H1 (cell line): ENCODE data around the gene AQP10. TPM values are rescaled to one million over a fixed set of nuclear protein-coding genes. Genes with fewer than 3 reads are reported as not detected.

Experiments
- CTCF ChIA-PET: fragments of 300-600 bp; sonication (Branson Sonifier 250); formaldehyde crosslinking; loops from one replicate; lab custom pipeline; 2021; ENCODE audit not compliant: partially characterized antibody; lab: Charles Lee
- POLR2A ChIA-PET: fragments of 300-600 bp; sonication (Branson Sonifier 250); formaldehyde crosslinking; loops from one replicate; lab custom pipeline; 2021; ENCODE audit warnings: inconsistent platforms; ENCODE audit not compliant: partially characterized antibody; lab: Charles Lee
- DNase-seq, 2 experiments: peaks; one replicate each; pipeline versions ENCODE4 v3.0.0 to v3.0.0-alpha.2; 2010 to 2022; ENCODE audit warnings: low spot score in 2 of 2, low read depth in 1 of 2, mixed read lengths in 1 of 2
- FAIRE-seq: peaks from 2 replicates; lab custom pipeline; 2011; peaks lifted over from hg19 to GRCh38; lab: Jason Lieb, UNC
- H2AFZ ChIP-seq: 2 replicates; pipeline ENCODE4 v1.8.1; 2012; ENCODE audit warnings: low read length, inconsistent platforms
- H2AK5ac ChIP-seq: 2 replicates; pipeline ENCODE4 v1.6.1; 2013; ENCODE audit warnings: low read depth, low read length
- H2BK120ac ChIP-seq: replicated peaks from 2 replicates; pipeline ENCODE3; 2013; ENCODE audit warnings: low read depth, low read length, inconsistent platforms
- H2BK12ac ChIP-seq: 2 replicates; pipeline ENCODE4 v1.6.1; 2013; ENCODE audit warnings: low read depth, low read length
- H2BK15ac ChIP-seq: 2 replicates; pipeline ENCODE4 v1.6.1; 2013; ENCODE audit warnings: low read length
- H2BK20ac ChIP-seq: 2 replicates; pipeline ENCODE4 v1.6.1; 2013; ENCODE audit warnings: low read length
- H2BK5ac ChIP-seq: 2 replicates; pipeline ENCODE4 v1.6.1; 2013; ENCODE audit warnings: low read depth, low read length
- H3K14ac ChIP-seq: 2 replicates; pipeline ENCODE4 v1.6.1; 2013; ENCODE audit warnings: inconsistent platforms; ENCODE audit not compliant: insufficient read length
- H3K18ac ChIP-seq: 2 replicates; pipeline ENCODE4 v1.6.1; 2013; ENCODE audit warnings: low read length; ENCODE audit errors: extremely low read depth
- H3K23ac ChIP-seq: 2 replicates; pipeline ENCODE4 v1.6.1; 2013; ENCODE audit warnings: inconsistent platforms; ENCODE audit not compliant: insufficient read length
- H3K23me2 ChIP-seq: 2 replicates; pipeline ENCODE4 v1.6.1; 2013; ENCODE audit warnings: low read depth, low read length
- H3K27ac ChIP-seq: 2 replicates; pipeline ENCODE4 v1.6.1; 2011; ENCODE audit warnings: low read depth, low read length, inconsistent platforms
- H3K27me3 ChIP-seq, 4 experiments: replicated peaks in 1 of 4; 1 replicate in 1 of 4; 2 replicates in 3 of 4; pipeline versions ENCODE4 v1.6.1 to v1.8.1; 2011 to 2013; ENCODE audit warnings: low read length in 3 of 4, mild to moderate bottlenecking in 3 of 4, inconsistent platforms in 2 of 4, mixed read lengths in 2 of 4, moderate library complexity in 1 of 4; ENCODE audit not compliant: control insufficient read depth in 3 of 4, insufficient read depth in 3 of 4; ENCODE audit errors: extremely low read depth in 1 of 4
- H3K36me3 ChIP-seq, 4 experiments: 2 replicates each; pipeline versions ENCODE4 v1.6.1 to v1.8.1; 2011 to 2013; ENCODE audit warnings: mild to moderate bottlenecking in 4 of 4, low read length in 3 of 4, moderate library complexity in 2 of 4, control low read depth in 1 of 4, inconsistent platforms in 1 of 4; ENCODE audit not compliant: insufficient read depth in 4 of 4, control insufficient read depth in 2 of 4
- H3K4ac ChIP-seq: replicated peaks from 2 replicates; pipeline ENCODE3; 2013; ENCODE audit warnings: low read length, low read depth, mixed read lengths, inconsistent platforms; ENCODE audit not compliant: insufficient read length
- H3K4me1 ChIP-seq, 4 experiments: replicated peaks in 1 of 4; 1 replicate in 1 of 4; 2 replicates in 3 of 4; pipeline versions ENCODE4 v1.6.1 to v1.8.1; 2011 to 2013; ENCODE audit warnings: low read length in 3 of 4, inconsistent platforms in 2 of 4, mixed read lengths in 1 of 4; ENCODE audit not compliant: insufficient read depth in 4 of 4, control insufficient read depth in 3 of 4
- H3K4me2 ChIP-seq, 2 experiments: 2 replicates each; pipeline versions ENCODE4 v1.6.1 to v1.8.1; 2011 to 2013; ENCODE audit warnings: low read depth in 2 of 2, low read length in 2 of 2, control low read depth in 1 of 2, inconsistent platforms in 1 of 2, mild to moderate bottlenecking in 1 of 2; ENCODE audit not compliant: insufficient read depth in 1 of 2
- H3K4me3 ChIP-seq, 4 experiments: fragments of 200-600, 300-600 bp in 1 of 4; sonication (generic), shearing (Covaris generic), sonication (Bioruptor Twin) in 1 of 4; 2 replicates each; pipeline versions ENCODE4 v1.5.1 to v1.8.1; 2011 to 2016; ENCODE audit warnings: low read length in 4 of 4, low read depth in 3 of 4, control low read depth in 2 of 4, inconsistent platforms in 2 of 4, mild to moderate bottlenecking in 2 of 4, mixed read lengths in 1 of 4, moderate library complexity in 1 of 4; ENCODE audit not compliant: insufficient read depth in 2 of 4; ENCODE audit errors: extremely low read depth in 1 of 4
- H3K56ac ChIP-seq: replicated peaks from 2 replicates; pipeline ENCODE3; 2013; ENCODE audit warnings: low read depth, mild to moderate bottlenecking, mixed read lengths, low read length, inconsistent platforms; ENCODE audit not compliant: insufficient read length
- H3K79me1 ChIP-seq: 2 replicates; pipeline ENCODE4 v1.6.1; 2013; ENCODE audit warnings: low read depth, low read length, control low read depth
- H3K79me2 ChIP-seq, 2 experiments: 2 replicates each; pipeline versions ENCODE4 v1.6.1 to v1.8.1; 2012 to 2013; ENCODE audit warnings: low read length in 2 of 2, mild to moderate bottlenecking in 2 of 2, inconsistent platforms in 1 of 2; ENCODE audit not compliant: insufficient read depth in 2 of 2, control insufficient read depth in 1 of 2
- H3K9ac ChIP-seq, 4 experiments: replicated peaks in 1 of 4; 1 replicate in 1 of 4; 2 replicates in 3 of 4; pipeline versions ENCODE4 v1.6.1 to v1.8.1; 2011 to 2013; ENCODE audit warnings: low read depth in 3 of 4, low read length in 3 of 4, control low read depth in 2 of 4, mild to moderate bottlenecking in 2 of 4, moderate library complexity in 2 of 4, inconsistent platforms in 1 of 4; ENCODE audit errors: extremely low read depth in 1 of 4
- H3K9me3 ChIP-seq, 2 experiments: 2 replicates each; pipeline versions ENCODE4 v1.6.1 to v1.8.1; 2012 to 2013; ENCODE audit warnings: mild to moderate bottlenecking in 2 of 2, moderate library complexity in 2 of 2, control low read depth in 1 of 2, inconsistent platforms in 1 of 2, low read depth in 1 of 2, low read length in 1 of 2, mixed read lengths in 1 of 2; ENCODE audit not compliant: insufficient read depth in 2 of 2
- H4K20me1 ChIP-seq, 2 experiments: replicated peaks in 1 of 2; 2 replicates each; pipeline versions ENCODE3 to v1.8.1; 2011 to 2013; ENCODE audit warnings: inconsistent platforms in 2 of 2, low read length in 2 of 2, mild to moderate bottlenecking in 1 of 2; ENCODE audit not compliant: insufficient read depth in 2 of 2, control insufficient read depth in 1 of 2
- H4K5ac ChIP-seq: 2 replicates; pipeline ENCODE4 v1.6.1; 2013; ENCODE audit warnings: low read length, low read depth, mixed read lengths, inconsistent platforms; ENCODE audit not compliant: insufficient read length
- H4K8ac ChIP-seq: 2 replicates; pipeline ENCODE4 v1.8.0; 2013; ENCODE audit warnings: mild to moderate bottlenecking, moderate library complexity, low read length, inconsistent platforms; ENCODE audit not compliant: insufficient read depth; ENCODE audit errors: extremely low read depth
- H4K91ac ChIP-seq: replicated peaks from 2 replicates; pipeline ENCODE3; 2013; ENCODE audit warnings: low read length, mixed read lengths, inconsistent platforms; ENCODE audit not compliant: insufficient read length
- BCL11A ChIP-seq, 2 experiments: IDR thresholded peaks; one replicate each; pipeline ENCODE4 v1.6.1; 2011; ENCODE audit warnings: low read depth in 2 of 2, low read length in 2 of 2, mild to moderate bottlenecking in 2 of 2
- CEBPB ChIP-seq: IDR thresholded peaks from 2 replicates; pipeline ENCODE4 v1.6.1; 2012; ENCODE audit warnings: low read depth, low read length
- EGR1 ChIP-seq: IDR thresholded peaks from 2 replicates; pipeline ENCODE4 v1.6.1; 2011; ENCODE audit warnings: low read depth, low read length, borderline replicate concordance
- EP300 ChIP-seq, 2 experiments: IDR thresholded peaks; 1 replicate in 1 of 2; 2 replicates in 1 of 2; pipeline ENCODE4 v1.6.1; 2011 to 2012; ENCODE audit warnings: low read depth in 2 of 2, low read length in 2 of 2, mild to moderate bottlenecking in 2 of 2, borderline replicate concordance in 1 of 2, inconsistent platforms in 1 of 2, moderate library complexity in 1 of 2
- FOSL1 ChIP-seq: IDR thresholded peaks from 2 replicates; pipeline ENCODE4 v1.6.1; 2011; ENCODE audit warnings: mild to moderate bottlenecking, low read depth, low read length, moderate library complexity; ENCODE audit not compliant: insufficient read depth
- GTF2F1 ChIP-seq: IDR thresholded peaks from 2 replicates; pipeline ENCODE4 v1.6.1; 2012; ENCODE audit warnings: low read depth, low read length, improper control_type of control experiment, borderline replicate concordance
- KDM1A ChIP-seq: fragments of 200-600, 300-600 bp; sonication (generic); IDR thresholded peaks from 2 replicates; pipeline ENCODE4 v1.7.1; 2016; ENCODE audit warnings: mild to moderate bottlenecking, low read length, borderline replicate concordance
- KDM5A ChIP-seq: fragments of 200-600 bp; IDR thresholded peaks from 2 replicates; pipeline ENCODE4 v1.7.1; 2012; ENCODE audit warnings: mild to moderate bottlenecking, low read length, inconsistent platforms, mixed read lengths
- NANOG ChIP-seq: IDR thresholded peaks from 2 replicates; pipeline ENCODE4 v1.6.1; 2011; ENCODE audit warnings: low read length, low read depth, mild to moderate bottlenecking, inconsistent platforms; ENCODE audit not compliant: insufficient read depth, poor library complexity, severe bottlenecking
- SIX5 ChIP-seq: IDR thresholded peaks from 2 replicates; pipeline ENCODE4 v1.6.1; 2011; ENCODE audit warnings: mild to moderate bottlenecking, low read depth, low read length
- SP4 ChIP-seq: IDR thresholded peaks from 2 replicates; pipeline ENCODE4 v1.6.1; 2012; ENCODE audit warnings: low read length, inconsistent platforms
- SRF ChIP-seq: IDR thresholded peaks from 2 replicates; pipeline ENCODE4 v1.6.1; 2011; ENCODE audit warnings: mild to moderate bottlenecking, low read depth, low read length, moderate library complexity
- SUZ12 ChIP-seq: fragments of 200-600 bp; sonication (generic); IDR thresholded peaks from 2 replicates; pipeline ENCODE4 v1.6.1; 2012; ENCODE audit warnings: mild to moderate bottlenecking, inconsistent platforms, low read length, moderate library complexity, mixed read lengths
- TBP ChIP-seq: IDR thresholded peaks from 2 replicates; pipeline ENCODE4 v1.6.1; 2011; ENCODE audit warnings: low read depth, low read length, improper control_type of control experiment
- WGBS, 2 experiments: shearing (Covaris generic) in 1 of 2; methylation state at CpG; one replicate each; pipeline versions ENCODE4 v1.1.6 to v1.1.7; 2013 to 2015; ENCODE audit warnings: low lambda C conversion rate in 2 of 2, mixed read lengths in 2 of 2, inconsistent platforms in 1 of 2, low coverage in 1 of 2, missing lambda C conversion rate in 1 of 2; ENCODE audit not compliant: insufficient replicate concordance in 2 of 2, insufficient coverage in 1 of 2, insufficient read length in 1 of 2; ENCODE audit errors: extremely low coverage in 1 of 2, missing lambda C conversion rate in 1 of 2; 5-methylcytosine and 5-hydroxymethylcytosine counted together
- polyA plus RNA-seq, 7 experiments: library from polyadenylated mRNA; depleted of rRNA in 3 of 7; stranded (reverse) in 5 of 7; unstranded in 2 of 7; fragments of >200 nt in 5 of 7; fragments of 200-250 nt in 2 of 7; gene quantifications; 1 replicate in 5 of 7; 2 replicates in 1 of 7; 4 replicates in 1 of 7; pipeline versions ENCODE4 v1.2.1 to v1.2.3, GENCODE V29; 2011 to 2013; ENCODE audit warnings: missing spikeins in 2 of 7, mixed read lengths in 2 of 7
- total RNA-seq: library from RNA; stranded (reverse); fragmentation: NEBNext Ultra II Directional; extraction: Animal tissue kit (Norgen Biotek cat#: 25700); gene quantifications from 2 replicates; pipeline ENCODE4 v1.2.1, GENCODE V29; 2021
- TF ChIP-seq, protein P1 (sequence below): IDR thresholded peaks from 2 replicates; pipeline ENCODE4 v1.6.1; 2012; ENCODE audit warnings: inconsistent platforms

AQP10 gene
- total and polyA plus RNA-seq, 2 of the 8 experiments (the other 6 are each of a cell fraction or from before 2014, with no cell fraction given): not detected

DNA sequence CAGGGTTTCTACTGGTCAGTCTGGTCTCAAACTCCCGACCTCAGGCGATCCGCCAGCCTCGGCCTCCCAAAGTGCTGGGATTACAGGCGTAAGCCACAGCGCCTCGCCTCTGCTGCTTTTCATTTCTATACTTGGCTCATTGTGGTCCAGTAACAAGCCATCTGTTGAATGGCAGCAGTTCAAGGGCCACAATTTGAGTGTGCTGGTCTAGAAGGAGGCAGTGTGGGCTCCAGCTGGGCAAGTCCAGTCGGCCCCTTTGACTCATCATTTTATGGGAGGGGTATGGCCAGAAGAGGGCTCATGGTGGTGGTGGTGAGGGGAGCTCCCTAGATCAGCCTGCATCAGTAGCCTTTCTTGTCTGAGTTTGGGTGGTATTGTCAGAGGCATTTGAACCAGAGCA lies 37.6 kb downstream of the AQP10 start:
- peaks cover 0 to 3% (median under 1%) of the 10 kb centered on the region in 4 experiments; a peak in 2 of 7 replicates for H3K27me3 ChIP-seq
- H3K23ac ChIP-seq: no peak overlapping the region
- no peaks in the 10 kb centered on the region for H4K20me1 ChIP-seq
- POLR2A ChIA-PET: no interaction called here
- 0 out of 4 replicates have a peak, but pooled peaks cover 0 to 2% of the 10 kb centered on the region in 2 experiments for H3K9me3 ChIP-seq
- no peak overlapping the region for H2BK12ac ChIP-seq
- H4K8ac ChIP-seq: no peak overlapping the region
- no peak overlapping the region for H3K18ac ChIP-seq
- WGBS, 2 experiments: 94% methylated on average over 8 of the region's 8 CpGs; no CpG with 5 or more reads in 1 of the 2 experiments
- no peak overlapping the region for H2BK5ac ChIP-seq
- FAIRE-seq (no peak), DNase-seq (no peak)
- H3K9ac ChIP-seq: no peak overlapping the region
- no peak overlapping the region for H2BK20ac ChIP-seq
- 0 out of 2 replicates have a peak, but pooled peaks cover under 1% of the 10 kb centered on the region for H3K23me2 ChIP-seq
- H3K56ac ChIP-seq: no peak overlapping the region
- H3K27ac ChIP-seq: no peak overlapping the region
- H2AK5ac ChIP-seq: no peak overlapping the region
- no peaks in the 10 kb centered on the region for H3K36me3 ChIP-seq
- no peak overlapping the region for H2AFZ ChIP-seq
- H3K4me2 ChIP-seq: no peak overlapping the region
- no peak overlapping the region for H2BK120ac ChIP-seq
- no peaks in the 10 kb centered on the region for H3K79me2 ChIP-seq
- CTCF ChIA-PET: interaction anchor here (0.6 to 27.5 kb wide), 2 partner anchors 31 to 64 kb away, joined by 4 to 507 read pairs; partner anchors contain the start of genes AQP10 and ATP8B2
- H3K4ac ChIP-seq: no peak overlapping the region
- no peaks in the 10 kb centered on the region for H3K79me1 ChIP-seq
- H2BK15ac ChIP-seq: no peak overlapping the region
- H4K91ac ChIP-seq: no peak overlapping the region
- no peak overlapping the region for H3K14ac ChIP-seq
- peaks cover 0 to 3% (median under 1%) of the 10 kb centered on the region in 4 experiments; a peak in 3 of 7 replicates for H3K4me1 ChIP-seq
- no peak overlapping the region for H3K4me3 ChIP-seq
- H4K5ac ChIP-seq: no peak overlapping the region
- TF ChIP-seq FOSL1 (no peak), NANOG (no peak), KDM1A (no peak), SIX5 (no peak), TBP (no peak), BCL11A (IDR thresholded peaks at IDR 0.05; ENCODE audit: low read depth in 2 of 2, low read length in 2 of 2) (no peak), EP300 (IDR thresholded peaks at IDR 0.05; ENCODE audit: borderline replicate concordance in 1 of 2, low read depth in 2 of 2, low read length in 2 of 2) (no peak), SUZ12 (no peak), KDM5A (no peak), EGR1 (no peak), SP4 (no peak), CEBPB (no peak), GTF2F1 (no peak), SRF (no peak)
- TF ChIP-seq, protein P1, sequence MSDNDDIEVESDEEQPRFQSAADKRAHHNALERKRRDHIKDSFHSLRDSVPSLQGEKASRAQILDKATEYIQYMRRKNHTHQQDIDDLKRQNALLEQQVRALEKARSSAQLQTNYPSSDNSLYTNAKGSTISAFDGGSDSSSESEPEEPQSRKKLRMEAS: no peak
